Central memory CD8-positive, alpha-beta T cell (primary cell): ENCODE measurements around the gene C12orf43.

Experiments
- ATAC-seq: fragments of 150-1000 bp; cut with Tn5 transposase; replicated peaks from 2 replicates; pipeline ENCODE4 v1.10.0; 2022; ENCODE audit warnings: mild to moderate bottlenecking, moderate FRiP score, moderate number of reproducible peaks; ENCODE audit not compliant: poor library complexity, severe bottlenecking; ENCODE audit errors: extremely low read depth
- DNase-seq, 2 donors: peaks; one replicate each; pipeline ENCODE4 v3.0.0; 2021; ENCODE audit warnings: low spot score in 2 of 2
- H3K27ac Mint-ChIP-seq: one replicate; pipeline ENCODE4 v1.8.0; 2022; ENCODE audit warnings: low read depth, mild to moderate bottlenecking, moderate library complexity, mixed read lengths
- H3K27me3 Mint-ChIP-seq: one replicate; pipeline ENCODE4 v1.8.0; 2022; ENCODE audit warnings: mixed read lengths
- H3K36me3 Mint-ChIP-seq: one replicate; pipeline ENCODE4 v1.8.0; 2022; ENCODE audit warnings: mild to moderate bottlenecking, moderate library complexity, mixed read lengths; ENCODE audit not compliant: insufficient read depth
- H3K4me1 Mint-ChIP-seq: one replicate; pipeline ENCODE4 v1.8.0; 2022; ENCODE audit warnings: mixed read lengths
- H3K4me3 Mint-ChIP-seq: one replicate; pipeline ENCODE4 v1.8.0; 2022; ENCODE audit warnings: mild to moderate bottlenecking, moderate library complexity, mixed read lengths
- H3K9me3 Mint-ChIP-seq: one replicate; pipeline ENCODE4 v1.8.0; 2022; ENCODE audit warnings: mixed read lengths

C12orf43 gene

GRCh38 chr12:121001841-121002483, 14.3 kb downstream of the C12orf43 start:
- H3K4me3 Mint-ChIP-seq: no peak overlapping the region
- H3K36me3 Mint-ChIP-seq: peaks cover 16% of the 10 kb centered on the region
- peaks cover 8% of the 10 kb centered on the region for H3K4me1 Mint-ChIP-seq
- no peaks in the 10 kb centered on the region for H3K9me3 Mint-ChIP-seq
- no peak for DNase-seq
- peak overlapping the region; percentile 38 for H3K27ac Mint-ChIP-seq
- H3K27me3 Mint-ChIP-seq: no peaks in the 10 kb centered on the region
- no peak for ATAC-seq

- Mint-ChIP-seq H3K9me3 (no peaks in the 10 kb centered on the region), H3K4me3 (no peak overlapping the region), H3K36me3 (peaks cover 18% of the 10 kb centered on the region), H3K27me3 (no peaks in the 10 kb centered on the region), H3K27ac (peak overlapping the region; percentile 38), H3K4me1 (peaks cover 8% of the 10 kb centered on the region)
- ATAC-seq (no peak), DNase-seq (no peak)
Measured at GRCh38 chr12:121001060-121001459, 15.2 kb downstream of the C12orf43 start.

GRCh38 chr12:121000530-121000929, 15.8 kb downstream of the C12orf43 start:
- Mint-ChIP-seq H3K4me1 (peaks cover 6% of the 10 kb centered on the region), H3K9me3 (no peaks in the 10 kb centered on the region), H3K4me3 (no peak overlapping the region), H3K36me3 (peaks cover 17% of the 10 kb centered on the region), H3K27ac (no peak overlapping the region), H3K27me3 (no peaks in the 10 kb centered on the region)
- DNase-seq (no peak), ATAC-seq (no peak)

GRCh38 chr12:120999191-121000120, 16.8 kb downstream of the C12orf43 start:
- Mint-ChIP-seq H3K4me1 (no peaks in the 10 kb centered on the region), H3K9me3 (peaks cover 5% of the 10 kb centered on the region), H3K36me3 (peaks cover 12% of the 10 kb centered on the region), H3K27ac (no peak overlapping the region), H3K27me3 (no peaks in the 10 kb centered on the region), H3K4me3 (no peak overlapping the region)
- DNase-seq (no peak), ATAC-seq (no peak)

- H3K27ac Mint-ChIP-seq: no peak overlapping the region
- no peak for ATAC-seq
Measured at GRCh38 chr12:120998435-120998834, 17.9 kb downstream of the C12orf43 start.

GRCh38 chr12:120997448-120997847, 18.8 kb downstream of the C12orf43 start:
- ATAC-seq (no peak), DNase-seq (no peak)
- Mint-ChIP-seq H3K9me3 (peaks cover 5% of the 10 kb centered on the region), H3K4me3 (no peak overlapping the region), H3K27ac (no peak overlapping the region), H3K36me3 (peaks cover 7% of the 10 kb centered on the region), H3K27me3 (no peaks in the 10 kb centered on the region), H3K4me1 (no peaks in the 10 kb centered on the region)

More at GRCh38 chr12:120998435-120998834, 17.9 kb downstream of the C12orf43 start:
- no peak for DNase-seq
- peaks cover 5% of the 10 kb centered on the region for H3K9me3 Mint-ChIP-seq
- peaks cover 7% of the 10 kb centered on the region for H3K36me3 Mint-ChIP-seq
- no peaks in the 10 kb centered on the region for H3K4me1 Mint-ChIP-seq
- H3K27me3 Mint-ChIP-seq: no peaks in the 10 kb centered on the region
- no peak overlapping the region for H3K4me3 Mint-ChIP-seq

GRCh38 chr12:120996133-120996746, 20.0 kb downstream of the C12orf43 start:
- Mint-ChIP-seq H3K4me1 (no peaks in the 10 kb centered on the region), H3K27ac (no peak overlapping the region), H3K36me3 (peaks cover 3% of the 10 kb centered on the region), H3K4me3 (no peak overlapping the region), H3K27me3 (no peaks in the 10 kb centered on the region), H3K9me3 (peaks cover 5% of the 10 kb centered on the region)
- ATAC-seq (no peak), DNase-seq (no peak)

- Mint-ChIP-seq H3K27me3 (no peaks in the 10 kb centered on the region), H3K36me3 (peaks cover 3% of the 10 kb centered on the region), H3K4me3 (no peak overlapping the region), H3K4me1 (no peaks in the 10 kb centered on the region), H3K27ac (no peak overlapping the region), H3K9me3 (peaks cover 5% of the 10 kb centered on the region)
- no peak for DNase-seq
- ATAC-seq: no peak
Measured at GRCh38 chr12:120994589-120995337, 21.5 kb downstream of the C12orf43 start.

- Mint-ChIP-seq H3K4me1 (no peaks in the 10 kb centered on the region), H3K4me3 (no peak overlapping the region), H3K9me3 (peaks cover 5% of the 10 kb centered on the region), H3K27me3 (no peaks in the 10 kb centered on the region), H3K36me3 (peaks cover 3% of the 10 kb centered on the region), H3K27ac (no peak overlapping the region)
- DNase-seq (no peak), ATAC-seq (no peak)
Measured at GRCh38 chr12:120994059-120994458, 22.2 kb downstream of the C12orf43 start.

- peaks cover 5% of the 10 kb centered on the region for H3K9me3 Mint-ChIP-seq
- no peak overlapping the region for H3K4me3 Mint-ChIP-seq
- DNase-seq: no peak
- H3K27me3 Mint-ChIP-seq: no peaks in the 10 kb centered on the region
- peaks cover 3% of the 10 kb centered on the region for H3K36me3 Mint-ChIP-seq
- H3K27ac Mint-ChIP-seq: no peak overlapping the region
- no peak for ATAC-seq
- H3K4me1 Mint-ChIP-seq: no peaks in the 10 kb centered on the region
Measured at GRCh38 chr12:120993496-120993895, 22.8 kb downstream of the C12orf43 start.

GRCh38 chr12:120992989-120993388, 23.3 kb downstream of the C12orf43 start:
- H3K4me3 Mint-ChIP-seq: no peak overlapping the region
- H3K27ac Mint-ChIP-seq: no peak overlapping the region
- no peaks in the 10 kb centered on the region for H3K4me1 Mint-ChIP-seq
- H3K9me3 Mint-ChIP-seq: peaks cover 5% of the 10 kb centered on the region
- DNase-seq (no peak), ATAC-seq (no peak)
- peaks cover 3% of the 10 kb centered on the region for H3K36me3 Mint-ChIP-seq
- no peaks in the 10 kb centered on the region for H3K27me3 Mint-ChIP-seq

GRCh38 chr12:120991965-120992364, 24.3 kb downstream of the C12orf43 start:
- no peak for ATAC-seq
- Mint-ChIP-seq H3K27ac (no peak overlapping the region), H3K4me1 (no peaks in the 10 kb centered on the region), H3K4me3 (no peak overlapping the region), H3K9me3 (peaks cover 5% of the 10 kb centered on the region), H3K36me3 (peaks cover 3% of the 10 kb centered on the region), H3K27me3 (no peaks in the 10 kb centered on the region)
- no peak for DNase-seq
